ENCODE data around the gene SND1.

Gene SND1

GRCh38 chr7:128084896-128085608 lies 433.1 kb downstream of the SND1 start:
- H3K9me3 Mint-ChIP-seq, result no peaks in the 10 kb centered on the region
- peaks cover 96% of the 10 kb centered on the region for H3K36me3 Mint-ChIP-seq (ENCODE audit: low read depth)
- no peaks in the 10 kb centered on the region for H3K27me3 Mint-ChIP-seq
- H3K27ac Mint-ChIP-seq, result no peak overlapping the region
- DNase-seq, result no peak
- no peaks in the 10 kb centered on the region for H3K4me1 Mint-ChIP-seq (ENCODE audit: low read depth)
- H3K4me3 Mint-ChIP-seq, result no peak overlapping the region

- peaks cover 98% of the 10 kb centered on the region for H3K36me3 Mint-ChIP-seq (ENCODE audit: low read depth)
- H3K27ac Mint-ChIP-seq, result no peak overlapping the region
- no peaks in the 10 kb centered on the region for H3K4me1 Mint-ChIP-seq (ENCODE audit: low read depth)
- H3K4me3 Mint-ChIP-seq, result no peak overlapping the region
- no peak for DNase-seq
- H3K9me3 Mint-ChIP-seq, result no peaks in the 10 kb centered on the region
- no peaks in the 10 kb centered on the region for H3K27me3 Mint-ChIP-seq
These were observed 438.5 kb downstream of the SND1 start for GRCh38 chr7:128090492-128090891.

GRCh38 chr7:128091106-128091505 lies 439.1 kb downstream of the SND1 start:
- Mint-ChIP-seq H3K27me3 (no peaks in the 10 kb centered on the region), H3K9me3 (no peaks in the 10 kb centered on the region), H3K27ac (no peak overlapping the region), H3K36me3 (ENCODE audit: low read depth) (peaks cover 98% of the 10 kb centered on the region), H3K4me3 (no peak overlapping the region), H3K4me1 (ENCODE audit: low read depth) (no peaks in the 10 kb centered on the region)
- no peak for DNase-seq

- Mint-ChIP-seq H3K27me3 (no peaks in the 10 kb centered on the region), H3K9me3 (no peaks in the 10 kb centered on the region), H3K36me3 (ENCODE audit: low read depth) (peaks cover 97% of the 10 kb centered on the region), H3K27ac (no peak overlapping the region), H3K4me1 (ENCODE audit: low read depth) (no peaks in the 10 kb centered on the region), H3K4me3 (no peak overlapping the region)
- DNase-seq, result no peak
These were observed 440.2 kb downstream of the SND1 start for GRCh38 chr7:128092221-128092620.

- Mint-ChIP-seq H3K4me3 (no peak overlapping the region), H3K27me3 (no peaks in the 10 kb centered on the region), H3K36me3 (ENCODE audit: low read depth) (peaks cover 94% of the 10 kb centered on the region), H3K9me3 (no peaks in the 10 kb centered on the region), H3K4me1 (ENCODE audit: low read depth) (no peaks in the 10 kb centered on the region), H3K27ac (peak overlapping the region; percentile 33)
- no peak for DNase-seq
These were observed 441.9 kb downstream of the SND1 start for GRCh38 chr7:128093614-128094570.

- H3K4me3 Mint-ChIP-seq, result no peak overlapping the region
- no peak for DNase-seq
- H3K36me3 Mint-ChIP-seq (ENCODE audit: low read depth), result peaks cover 86% of the 10 kb centered on the region
- no peaks in the 10 kb centered on the region for H3K9me3 Mint-ChIP-seq
- H3K27ac Mint-ChIP-seq, result peak overlapping the region; percentile 33
- no peaks in the 10 kb centered on the region for H3K27me3 Mint-ChIP-seq
- peaks cover 6% of the 10 kb centered on the region for H3K4me1 Mint-ChIP-seq (ENCODE audit: low read depth)
These were observed 442.7 kb downstream of the SND1 start for GRCh38 chr7:128094686-128095085.

GRCh38 chr7:128097211-128097731 lies 445.3 kb downstream of the SND1 start:
- no peak overlapping the region for H3K4me3 Mint-ChIP-seq
- peaks cover 60% of the 10 kb centered on the region for H3K36me3 Mint-ChIP-seq (ENCODE audit: low read depth)
- no peaks in the 10 kb centered on the region for H3K9me3 Mint-ChIP-seq
- DNase-seq, result no peak
- H3K27ac Mint-ChIP-seq, result no peak overlapping the region
- H3K27me3 Mint-ChIP-seq, result no peaks in the 10 kb centered on the region
- peaks cover 12% of the 10 kb centered on the region for H3K4me1 Mint-ChIP-seq (ENCODE audit: low read depth)

GRCh38 chr7:128098629-128099028 lies 446.6 kb downstream of the SND1 start:
- DNase-seq, result no peak
- Mint-ChIP-seq H3K27me3 (peaks cover 3% of the 10 kb centered on the region), H3K9me3 (no peaks in the 10 kb centered on the region), H3K4me3 (no peak overlapping the region), H3K4me1 (ENCODE audit: low read depth) (peaks cover 19% of the 10 kb centered on the region), H3K36me3 (ENCODE audit: low read depth) (peaks cover 46% of the 10 kb centered on the region), H3K27ac (peak overlapping the region; percentile 58)

GRCh38 chr7:128099204-128099671 lies 447.2 kb downstream of the SND1 start:
- no peak overlapping the region for H3K4me3 Mint-ChIP-seq
- peaks cover 40% of the 10 kb centered on the region for H3K36me3 Mint-ChIP-seq (ENCODE audit: low read depth)
- H3K27ac Mint-ChIP-seq, result peak overlapping the region; percentile 58
- no peaks in the 10 kb centered on the region for H3K9me3 Mint-ChIP-seq
- DNase-seq, result no peak
- peaks cover 22% of the 10 kb centered on the region for H3K4me1 Mint-ChIP-seq (ENCODE audit: low read depth)
- H3K27me3 Mint-ChIP-seq, result peaks cover 5% of the 10 kb centered on the region

- peaks cover 26% of the 10 kb centered on the region for H3K4me1 Mint-ChIP-seq (ENCODE audit: low read depth)
These were observed 448.4 kb downstream of the SND1 start for GRCh38 chr7:128100225-128100948.

GRCh38 chr7:128100949-128101713 lies 449.1 kb downstream of the SND1 start:
- Mint-ChIP-seq H3K4me3 (no peak overlapping the region), H3K27me3 (peaks cover 13% of the 10 kb centered on the region), H3K36me3 (ENCODE audit: low read depth) (peaks cover 21% of the 10 kb centered on the region), H3K4me1 (ENCODE audit: low read depth) (peaks cover 29% of the 10 kb centered on the region), H3K9me3 (no peaks in the 10 kb centered on the region), H3K27ac (peak overlapping the region; percentile 58)
- DNase-seq, result no peak

More at GRCh38 chr7:128100225-128100948, 448.4 kb downstream of the SND1 start:
- Mint-ChIP-seq H3K27me3 (peaks cover 13% of the 10 kb centered on the region), H3K9me3 (no peaks in the 10 kb centered on the region), H3K4me3 (no peak overlapping the region), H3K36me3 (ENCODE audit: low read depth) (peaks cover 29% of the 10 kb centered on the region), H3K27ac (no peak overlapping the region)
- no peak for DNase-seq

- H3K9me3 Mint-ChIP-seq, result no peaks in the 10 kb centered on the region
- H3K36me3 Mint-ChIP-seq (ENCODE audit: low read depth), result peaks cover 8% of the 10 kb centered on the region
- peak overlapping the region; percentile 0 for H3K27ac Mint-ChIP-seq
- no peak overlapping the region for H3K4me3 Mint-ChIP-seq
- DNase-seq, result no peak
- H3K4me1 Mint-ChIP-seq (ENCODE audit: low read depth), result peaks cover 37% of the 10 kb centered on the region
- peaks cover 13% of the 10 kb centered on the region for H3K27me3 Mint-ChIP-seq
These were observed 450.7 kb downstream of the SND1 start for GRCh38 chr7:128102490-128103291.

- Mint-ChIP-seq H3K9me3 (no peaks in the 10 kb centered on the region), H3K4me3 (peak overlapping the region; percentile 70), H3K4me1 (ENCODE audit: low read depth) (peaks cover 43% of the 10 kb centered on the region), H3K27me3 (peaks cover 13% of the 10 kb centered on the region), H3K36me3 (ENCODE audit: low read depth) (no peaks in the 10 kb centered on the region), H3K27ac (peak overlapping the region; percentile 42)
- peak; percentile 53 for DNase-seq
These were observed 451.6 kb downstream of the SND1 start for GRCh38 chr7:128103498-128104107.
